GM12872 (cell line): ENCODE results near the gene GSE1.

ENCODE experiments used
- TF ChIP-seq, protein P1 (sequence below): IDR thresholded peaks from 3 replicates; pipeline ENCODE4 v1.5.1; 2011; ENCODE audit warnings: low read depth, mild to moderate bottlenecking, low read length, moderate library complexity; ENCODE audit not compliant: insufficient read depth

Gene GSE1

DNA sequence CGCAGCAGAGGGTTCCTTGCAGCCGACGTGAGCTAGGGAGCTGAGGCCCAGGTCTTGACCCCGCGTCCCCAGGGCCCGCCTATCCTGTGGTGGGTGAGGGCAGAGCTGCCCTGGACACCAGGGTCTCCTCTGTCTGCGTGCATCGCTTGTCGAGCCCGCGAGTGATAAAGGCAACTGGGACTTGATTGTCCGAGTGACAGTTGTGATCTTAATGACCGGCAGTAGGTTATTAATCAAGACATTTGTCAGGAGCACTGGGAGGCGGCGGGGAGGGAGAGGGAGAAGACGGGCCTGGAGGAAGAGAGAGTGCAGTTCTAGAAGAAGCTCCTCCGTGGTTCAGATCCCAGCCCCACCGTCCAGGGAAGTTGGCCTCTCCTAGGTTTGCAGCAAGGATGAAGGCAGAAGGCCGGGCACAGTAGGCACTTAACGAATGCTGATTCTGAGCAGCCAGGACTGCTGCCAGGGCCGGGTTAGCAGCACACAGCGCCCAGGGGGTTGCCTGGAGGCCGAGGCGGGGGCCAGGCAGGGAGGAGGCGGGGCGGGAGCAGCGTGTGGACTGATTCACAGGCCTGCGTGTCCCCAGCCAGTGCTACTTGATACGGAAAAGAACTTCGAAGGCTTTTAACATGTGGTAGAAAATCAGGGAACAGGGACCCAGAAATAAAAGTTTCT, 11.3 kb upstream of the GSE1 start:
- TF ChIP-seq, protein P1, sequence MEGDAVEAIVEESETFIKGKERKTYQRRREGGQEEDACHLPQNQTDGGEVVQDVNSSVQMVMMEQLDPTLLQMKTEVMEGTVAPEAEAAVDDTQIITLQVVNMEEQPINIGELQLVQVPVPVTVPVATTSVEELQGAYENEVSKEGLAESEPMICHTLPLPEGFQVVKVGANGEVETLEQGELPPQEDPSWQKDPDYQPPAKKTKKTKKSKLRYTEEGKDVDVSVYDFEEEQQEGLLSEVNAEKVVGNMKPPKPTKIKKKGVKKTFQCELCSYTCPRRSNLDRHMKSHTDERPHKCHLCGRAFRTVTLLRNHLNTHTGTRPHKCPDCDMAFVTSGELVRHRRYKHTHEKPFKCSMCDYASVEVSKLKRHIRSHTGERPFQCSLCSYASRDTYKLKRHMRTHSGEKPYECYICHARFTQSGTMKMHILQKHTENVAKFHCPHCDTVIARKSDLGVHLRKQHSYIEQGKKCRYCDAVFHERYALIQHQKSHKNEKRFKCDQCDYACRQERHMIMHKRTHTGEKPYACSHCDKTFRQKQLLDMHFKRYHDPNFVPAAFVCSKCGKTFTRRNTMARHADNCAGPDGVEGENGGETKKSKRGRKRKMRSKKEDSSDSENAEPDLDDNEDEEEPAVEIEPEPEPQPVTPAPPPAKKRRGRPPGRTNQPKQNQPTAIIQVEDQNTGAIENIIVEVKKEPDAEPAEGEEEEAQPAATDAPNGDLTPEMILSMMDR: no peak

DNA sequence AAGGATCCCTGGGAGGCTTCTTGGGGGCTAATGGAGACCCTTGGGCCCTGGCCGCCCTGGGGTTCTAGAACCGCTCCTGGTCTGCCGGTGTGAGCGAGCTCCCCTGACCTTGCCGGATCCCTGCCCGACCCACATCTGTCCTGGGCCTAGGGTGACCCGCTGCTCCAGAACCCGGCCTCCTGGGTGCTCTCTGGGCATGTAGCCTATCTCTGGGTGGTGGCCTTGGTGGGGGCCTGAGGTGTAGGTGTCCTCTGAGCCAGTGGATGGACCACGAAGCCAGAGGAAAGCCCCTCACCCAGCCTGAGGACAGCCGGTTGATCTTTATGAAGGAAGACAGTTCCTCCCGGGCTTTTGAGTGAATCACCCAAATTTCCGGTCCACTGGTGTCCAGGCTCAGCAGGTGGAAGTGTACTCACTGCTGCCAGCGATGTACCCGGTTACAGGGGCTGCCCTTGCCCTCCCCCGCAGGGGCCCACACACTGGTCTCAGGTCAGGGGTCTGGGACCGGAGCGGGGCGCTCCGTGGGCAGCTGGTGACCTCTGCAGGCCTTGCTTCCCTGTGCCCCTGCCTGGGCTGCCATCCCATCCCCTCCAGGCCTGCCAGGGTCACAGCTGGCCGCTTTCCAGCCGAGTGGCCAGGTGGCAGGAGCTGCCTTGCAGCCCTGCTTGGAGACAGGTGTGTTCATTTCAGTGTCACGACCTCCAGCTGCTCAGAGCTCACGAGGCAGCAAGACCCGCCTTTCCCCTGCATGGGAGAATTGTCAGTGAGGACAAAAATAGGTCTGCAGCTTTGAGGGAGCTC, 10.5 kb upstream of the GSE1 start:
- TF ChIP-seq, protein P1: no peak

DNA sequence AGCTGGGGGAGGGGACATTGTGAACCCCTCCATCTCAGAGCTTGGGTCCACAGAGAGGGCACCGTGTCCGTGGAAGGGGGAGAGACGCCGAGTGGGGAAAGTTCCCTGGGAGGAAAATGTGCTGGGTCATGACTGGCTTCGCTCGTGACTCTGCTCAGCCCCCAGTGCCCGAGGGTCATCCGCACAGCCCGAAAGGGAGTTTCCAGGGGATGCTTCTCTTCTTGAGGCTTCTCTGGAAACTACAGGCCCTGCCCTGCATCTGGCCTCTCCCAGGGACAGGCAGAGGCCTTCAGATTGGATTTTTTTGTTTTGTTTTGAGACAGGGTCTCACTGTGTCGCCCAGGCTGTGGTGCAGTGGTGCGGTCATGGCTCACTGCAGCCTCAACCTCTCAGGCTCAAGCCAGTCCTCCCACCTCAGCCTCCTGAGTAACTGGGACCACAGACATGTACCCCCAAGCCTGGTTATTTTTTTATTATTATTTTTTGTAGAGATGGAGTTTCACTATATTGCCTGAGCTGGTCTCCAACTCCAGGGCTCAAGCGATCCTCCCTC, 9.8 kb upstream of the GSE1 start:
- TF ChIP-seq, protein P1: no peak

DNA sequence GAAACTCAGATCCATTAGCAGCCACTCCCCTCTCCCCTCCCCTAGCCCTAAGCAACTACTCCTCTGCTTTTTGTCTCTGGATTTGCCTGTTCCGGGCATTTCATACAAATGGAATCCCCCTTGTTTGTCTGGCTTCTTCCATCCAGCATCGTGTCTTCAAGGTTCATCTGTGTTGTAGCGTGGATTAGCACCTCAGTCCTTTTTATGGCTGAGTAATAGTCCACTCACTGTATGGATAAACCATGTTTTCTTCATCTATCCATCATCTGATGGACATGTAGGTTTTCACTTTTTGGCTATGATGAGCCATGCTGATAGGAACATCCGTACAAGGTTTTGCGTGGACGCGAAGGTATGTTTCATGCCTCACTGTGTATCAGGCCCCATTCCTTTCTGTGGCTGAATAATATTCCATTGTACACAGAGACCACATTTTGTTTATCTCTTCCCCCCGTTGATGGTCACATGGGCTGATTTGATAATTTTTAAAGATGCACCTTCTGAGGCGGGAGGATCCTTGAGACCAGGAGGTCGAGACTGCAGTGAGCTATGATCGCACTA, 8.9 kb upstream of the GSE1 start:
- TF ChIP-seq, protein P1: no peak

DNA sequence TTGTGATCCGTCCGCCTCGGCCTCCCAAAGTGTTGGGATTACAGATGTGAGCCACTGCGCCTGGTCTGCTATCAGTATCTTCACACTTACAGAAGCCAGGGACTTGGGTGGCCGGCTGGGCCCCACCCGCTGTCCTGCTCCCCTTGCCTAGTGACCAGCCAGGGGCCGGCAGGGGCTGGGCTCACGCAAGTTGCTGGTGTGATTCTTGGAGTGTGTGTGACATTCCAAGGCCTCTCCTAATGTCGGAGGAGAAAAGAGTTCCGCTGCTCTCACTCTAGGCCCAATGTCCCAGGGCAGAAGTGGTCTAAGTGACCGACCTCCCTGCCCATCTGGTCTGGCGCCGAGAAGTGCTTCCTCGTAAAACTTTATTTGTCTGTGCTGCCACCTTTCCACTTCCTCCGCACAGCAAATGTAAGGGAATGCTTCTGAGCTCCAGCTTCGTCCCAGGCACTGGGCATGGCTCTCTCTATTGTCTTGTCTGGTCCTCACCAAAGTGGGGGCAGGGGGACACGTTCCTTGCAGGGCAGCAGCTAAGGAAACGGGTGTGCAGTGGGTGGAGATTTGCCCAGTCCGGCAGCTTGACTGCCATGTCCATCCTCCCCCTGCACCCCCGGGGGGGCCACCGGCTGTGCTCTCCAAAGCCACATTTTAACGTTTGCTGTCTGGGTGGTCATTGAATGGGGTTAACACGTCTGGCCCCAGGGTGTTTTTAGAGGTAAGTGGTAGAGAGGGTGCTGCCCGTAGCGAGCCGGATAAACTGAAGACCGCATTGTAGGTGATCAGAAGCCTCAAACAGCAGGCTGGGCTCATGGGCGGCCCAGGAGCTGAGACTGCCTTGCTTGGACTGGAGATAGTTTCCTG, 7.8 kb upstream of the GSE1 start:
- TF ChIP-seq, protein P1: no peak

- TF ChIP-seq, protein P1: no peak
These were observed 6.9 kb upstream of the GSE1 start for GRCh38 chr16:85605912-85606841.
